Right forelimb (tissue), 1 donor: ENCODE results near the gene SLC22A5.
A peak's percentile ranks its signal among the peaks of the same experiment; 100 is the strongest.
"Not testable (repeated sequence)": the region's sequence is repeated elsewhere in the genome, so short reads cannot be mapped to it uniquely, and the experiment has no call there.

Source experiments
- DNase-seq: peaks from one replicate; pipeline ENCODE4 v3.0.0-alpha.2; 2018

Gene SLC22A5

GRCh38 chr5:132389051-132389331 is 19.5 kb downstream of the SLC22A5 start:
- no peak for DNase-seq

GRCh38 chr5:132389585-132390286 is 20.2 kb downstream of the SLC22A5 start:
- DNase-seq = no peak

- DNase-seq = no peak
Measured at GRCh38 chr5:132391247-132391646, 21.7 kb downstream of the SLC22A5 start.

GRCh38 chr5:132391870-132392269 is 22.4 kb downstream of the SLC22A5 start:
- DNase-seq = no peak

GRCh38 chr5:132392411-132392810 is 22.9 kb downstream of the SLC22A5 start:
- no peak for DNase-seq

- DNase-seq = no peak
Measured at GRCh38 chr5:132392978-132393825, 23.7 kb downstream of the SLC22A5 start.

GRCh38 chr5:132394667-132395259 is 25.3 kb downstream of the SLC22A5 start:
- no peak for DNase-seq

GRCh38 chr5:132396589-132397031 is 27.1 kb downstream of the SLC22A5 start:
- DNase-seq = no peak

GRCh38 chr5:132397224-132397623 is 27.7 kb downstream of the SLC22A5 start:
- DNase-seq = no peak

- DNase-seq = not testable (repeated sequence)
Measured at GRCh38 chr5:132397936-132398675, 28.6 kb downstream of the SLC22A5 start.

GRCh38 chr5:132404041-132404440 is 34.5 kb downstream of the SLC22A5 start:
- not testable (repeated sequence) for DNase-seq

- no peak for DNase-seq
Measured at GRCh38 chr5:132405646-132406045, 36.1 kb downstream of the SLC22A5 start.

- DNase-seq = no peak
Measured at GRCh38 chr5:132406144-132406783, 36.8 kb downstream of the SLC22A5 start.

- no peak for DNase-seq
Measured at GRCh38 chr5:132407970-132408369, 38.5 kb downstream of the SLC22A5 start.

- DNase-seq = no peak
Measured at GRCh38 chr5:132408456-132408855, 38.9 kb downstream of the SLC22A5 start.

- DNase-seq = no peak
Measured at GRCh38 chr5:132408965-132409364, 39.5 kb downstream of the SLC22A5 start.

- peak; percentile 88 for DNase-seq
Measured at GRCh38 chr5:132410451-132411303, 41.2 kb downstream of the SLC22A5 start.

- DNase-seq = no peak
Measured at GRCh38 chr5:132411304-132412013, 41.9 kb downstream of the SLC22A5 start.

GRCh38 chr5:132413567-132413966 is 44.1 kb downstream of the SLC22A5 start:
- DNase-seq = no peak

- DNase-seq = no peak
Measured at GRCh38 chr5:132414634-132415378, 45.3 kb downstream of the SLC22A5 start.
